K562 (cell line): ENCODE results near the gene PIGV. TPM values are rescaled to one million over a fixed set of nuclear protein-coding genes. Genes with fewer than 3 reads are reported as not detected.

Source experiments
- ARID1B ChIP-seq: fragments of 450-650 bp; IDR thresholded peaks from 2 replicates; pipeline ENCODE4 v1.6.1; 2016; ENCODE audit warnings: antibody characterized with exemption, mild to moderate bottlenecking, inconsistent platforms
- DEAF1 ChIP-seq: fragments of 450-650 bp; formaldehyde crosslinking; IDR thresholded peaks from 2 replicates; pipeline ENCODE4 v1.4.0; 2020; ENCODE audit warnings: mild to moderate bottlenecking, moderate library complexity
- EP400 ChIP-seq: fragments of 450-650 bp; IDR thresholded peaks from 2 replicates; pipeline ENCODE4 v1.6.1; 2017; ENCODE audit warnings: antibody characterized with exemption, mild to moderate bottlenecking, moderate library complexity
- FOS ChIP-seq: IDR thresholded peaks from 3 replicates; pipeline ENCODE4 v1.6.1; 2011; ENCODE audit not compliant: insufficient read length; ENCODE audit errors: extremely low read depth
- FOXJ2 ChIP-seq: fragments of 200-800 bp; sonication (Bioruptor generic); IDR thresholded peaks from 2 replicates; pipeline ENCODE4 v1.6.1; 2016; ENCODE audit warnings: missing genetic modification characterization, missing compliant biosample characterization
- GTF2A2 ChIP-seq: IDR thresholded peaks from 2 replicates; pipeline ENCODE4 v1.6.1; 2016; ENCODE audit warnings: mild to moderate bottlenecking, missing genetic modification characterization, missing compliant biosample characterization
- HEY1 ChIP-seq: fragments of 250-450 bp; sonication (Bioruptor Pico); IDR thresholded peaks from 2 replicates; pipeline ENCODE4 v1.5.0; 2020; ENCODE audit warnings: mild to moderate bottlenecking, moderate library complexity, borderline replicate concordance
- MED1 ChIP-seq: sonication (generic); formaldehyde crosslinking; IDR thresholded peaks from 2 replicates; pipeline ENCODE4 v1.8.1; 2023; ENCODE audit warnings: missing genetic modification reagents, borderline replicate concordance
- MLX ChIP-seq, 2 experiments: fragments of 450-650 bp in 1 of 2; sonication (generic) in 1 of 2; formaldehyde crosslinking; conservative IDR thresholded peaks; 2 replicates each; pipeline versions ENCODE4 v1.4.0 to v1.8.1; 2020 to 2022; ENCODE audit warnings: mild to moderate bottlenecking in 1 of 2, missing genetic modification reagents in 1 of 2
- NCOA1 ChIP-seq: fragments of 450-650 bp; IDR thresholded peaks from 2 replicates; pipeline ENCODE4 v1.6.1; 2016; ENCODE audit warnings: low read depth
- NEUROD1 ChIP-seq: fragments of 150-350 bp; IDR thresholded peaks from 2 replicates; pipeline ENCODE4 v1.6.1; 2014; ENCODE audit warnings: borderline replicate concordance, low read length, low read depth; ENCODE audit not compliant: partially characterized antibody
- PHF20 ChIP-seq: fragments of 450-650 bp; IDR thresholded peaks from 2 replicates; pipeline ENCODE4 v1.6.1; 2018; ENCODE audit not compliant: partially characterized antibody
- RFX5 ChIP-seq: IDR thresholded peaks from 2 replicates; pipeline ENCODE4 v1.6.1; 2011; ENCODE audit warnings: low read depth, mild to moderate bottlenecking, improper control_type of control experiment, low read length
- SNRNP70 ChIP-seq: fragments of 200-400 bp; formaldehyde crosslinking; optimal IDR thresholded peaks from 2 replicates; pipeline ENCODE3; 2017; ENCODE audit warnings: low read depth, low read length
- SP2 ChIP-seq: IDR thresholded peaks from 2 replicates; pipeline ENCODE4 v1.6.1; 2011; ENCODE audit warnings: mild to moderate bottlenecking, low read depth, low read length, moderate library complexity; ENCODE audit not compliant: poor library complexity, severe bottlenecking; ENCODE audit errors: extremely low read depth
- TAF7 ChIP-seq: fragments of 450-650 bp; IDR thresholded peaks from 2 replicates; pipeline ENCODE4 v1.6.1; 2016; ENCODE audit warnings: missing genetic modification characterization, missing compliant biosample characterization
- THAP12 ChIP-seq: fragments of 250-450 bp; sonication (Bioruptor Pico); IDR thresholded peaks from 2 replicates; pipeline ENCODE4 v1.9.0; 2021; ENCODE audit warnings: mild to moderate bottlenecking, inconsistent platforms
- THRB ChIP-seq: fragments of 450-650 bp; formaldehyde crosslinking; conservative IDR thresholded peaks from 2 replicates; pipeline ENCODE4 v1.4.0; 2022; ENCODE audit warnings: mild to moderate bottlenecking, missing genetic modification characterization
- TRIM28 ChIP-seq: fragments of 450-650 bp; IDR thresholded peaks from 2 replicates; pipeline ENCODE4 v1.6.1; 2017
- ZC3H4 ChIP-seq: sonication (generic); formaldehyde crosslinking; IDR thresholded peaks from 2 replicates; pipeline ENCODE4 v1.9.0; 2021; ENCODE audit warnings: missing genetic modification reagents, borderline replicate concordance
- ZNF165 ChIP-seq: fragments of 250-450 bp; sonication (Bioruptor Pico); IDR thresholded peaks from 2 replicates; pipeline ENCODE4 v1.4.0; 2020; ENCODE audit warnings: borderline replicate concordance
- polyA plus RNA-seq, 8 experiments: library from polyadenylated mRNA; depleted of rRNA in 4 of 8; stranded (reverse) in 5 of 8; unstranded in 3 of 8; fragments of >200 nt; fragmentation: Nextera tagmentation in 2 of 8; fragmentation: Illumina TruSeq in 1 of 8; extraction: Ambion mirVana in 2 of 8; extraction: Trizol in 1 of 8; gene quantifications; 2 replicates each; pipeline versions ENCODE4 v1.2.1 to v1.2.3, GENCODE V29; 2011 to 2014; ENCODE audit warnings: inconsistent platforms in 1 of 8, missing spikeins in 1 of 8
- total RNA-seq, 7 experiments: library from RNA; depleted of rRNA in 6 of 7; stranded (reverse); fragments of >200 nt in 6 of 7; fragmentation: Illumina TruSeq in 2 of 7; extraction: Trizol in 2 of 7; gene quantifications; 2 replicates each; pipeline versions ENCODE4 v1.2.1 to v1.2.3, GENCODE V29; 2011 to 2021; ENCODE audit warnings: low replicate concordance in 1 of 7

The PIGV gene
- total and polyA plus RNA-seq, 9 of the 15 experiments (the other 6 are each of a cell fraction or from before 2014, with no cell fraction given), result 8.4 to 21.8 (median 11.7) TPM

- TF ChIP-seq TAF7 (tag) (0 out of 2 replicates have a peak, but pooled peaks have one; percentile 33), HEY1 (CRISPR knock-in tag) (peak; percentile 45; the same call in 1 of the 2 replicates), ARID1B (peak; percentile 90), DEAF1 (CRISPR knock-in tag) (no peak), MED1 (CRISPR knock-in tag) (no peak), PHF20 (no peak), MLX (CRISPR knock-in tag; conservative IDR thresholded peaks at IDR 0.05) (no peak), NEUROD1 (peak; percentile 76), EP400 (peak; percentile 71), FOXJ2 (tag) (no peak), GTF2A2 (tag) (no peak), ZC3H4 (CRISPR knock-in tag) (no peak), SP2 (no peak), NCOA1 (peak; percentile 80), SNRNP70 (no peak), THRB (CRISPR knock-in tag) (no peak), RFX5 (no peak), TRIM28 (peak; percentile 99), THAP12 (CRISPR knock-in tag) (no peak), FOS (peak; percentile 79), ZNF165 (CRISPR knock-in tag) (no peak)
These were observed 43.4 kb upstream of the PIGV start (continued) for GRCh38 chr1:26744075-26744959.
